Measurements from ENCODE around the gene KCTD21.
A peak's percentile ranks its signal among the peaks of the same experiment; 100 is the strongest.

The KCTD21 gene

GRCh38 chr11:78170874-78171549 is 17.4 kb downstream of the KCTD21 start:
- DNase-seq, result no peak

- no peak for DNase-seq
These were observed 18.0 kb downstream of the KCTD21 start for GRCh38 chr11:78170413-78170812.

GRCh38 chr11:78168539-78169477 is 19.6 kb downstream of the KCTD21 start:
- no peak for DNase-seq

GRCh38 chr11:78166855-78167469 is 21.5 kb downstream of the KCTD21 start:
- no peak for DNase-seq

- DNase-seq, result no peak
These were observed 24.0 kb downstream of the KCTD21 start for GRCh38 chr11:78164471-78164870.

- no peak for DNase-seq
These were observed 24.6 kb downstream of the KCTD21 start for GRCh38 chr11:78163828-78164227.

GRCh38 chr11:78161962-78162371 is 26.5 kb downstream of the KCTD21 start:
- no peak for DNase-seq

GRCh38 chr11:78161346-78161745 is 27.1 kb downstream of the KCTD21 start:
- no peak for DNase-seq

- DNase-seq, result no peak
These were observed 27.9 kb downstream of the KCTD21 start for GRCh38 chr11:78160557-78160956.

- DNase-seq, result no peak
These were observed 29.3 kb downstream of the KCTD21 start for GRCh38 chr11:78158987-78159652.

- DNase-seq, result no peak
These were observed 32.1 kb downstream of the KCTD21 start for GRCh38 chr11:78156127-78156844.

GRCh38 chr11:78151804-78152203 is 36.6 kb downstream of the KCTD21 start:
- DNase-seq, result no peak

GRCh38 chr11:78150754-78151153 is 37.7 kb downstream of the KCTD21 start:
- no peak for DNase-seq

- no peak for DNase-seq
These were observed 38.1 kb downstream of the KCTD21 start for GRCh38 chr11:78150346-78150745.

- no peak for DNase-seq
These were observed 38.8 kb downstream of the KCTD21 start for GRCh38 chr11:78149646-78150045.

- DNase-seq, result no peak
These were observed 40.6 kb downstream of the KCTD21 start for GRCh38 chr11:78147807-78148206.

GRCh38 chr11:78145511-78146025 is 42.9 kb downstream of the KCTD21 start:
- DNase-seq, result no peak

- DNase-seq, result no peak
These were observed 47.9 kb downstream of the KCTD21 start for GRCh38 chr11:78140392-78141077.

GRCh38 chr11:78139422-78140391 is 48.7 kb downstream of the KCTD21 start, which contains the start of gene ALG8:
Gene ALG8 (minus strand): TSS chr11:78139626. CDS start chr11:78139588, 38 bp downstream.
- DNase-seq, result peak; percentile 96
